GM12878 (cell line): ENCODE measurements around the gene TTC38. TPM values are rescaled to one million over a fixed set of nuclear protein-coding genes. Genes with fewer than 3 reads are reported as not detected.

ENCODE experiments used
- ATAC-seq: fragments of 200-7000 bp; cut with Tn5 transposase; 3 replicates; pipeline ENCODE4 v1.9.1; 2020; ENCODE audit warnings: mild to moderate bottlenecking, moderate library complexity
- BruUV-seq: library from RNA; stranded (reverse); fragments of 400-500 nt; replicated peaks from 2 replicates; lab custom pipeline; 2021; lab: Mats Ljungman, UMichigan
- CTCF ChIA-PET: fragments of 300-600 bp; sonication (Branson Sonifier 250); formaldehyde crosslinking; extraction: SDS; loops from one replicate; lab custom pipeline; 2021; ENCODE audit warnings: inconsistent platforms; lab: Yijun Ruan, JAX
- POLR2A ChIA-PET: fragments of 350-600 bp; formaldehyde crosslinking; extraction: SDS; loops from one replicate; lab custom pipeline; 2021; ENCODE audit warnings: inconsistent platforms; lab: Charles Lee
- RAD21 ChIA-PET: fragments of 300-600 bp; sonication (Branson Sonifier 250); formaldehyde crosslinking; loops from one replicate; lab custom pipeline; 2023; ENCODE audit warnings: antibody characterized with exemption; ENCODE audit not compliant: unreplicated experiment; lab: Charles Lee
- SMC1A ChIA-PET: fragments of 300-600 bp; sonication (Branson Sonifier 250); formaldehyde crosslinking; loops from one replicate; lab custom pipeline; 2023; ENCODE audit not compliant: unreplicated experiment, uncharacterized antibody; lab: Charles Lee
- DNase-seq: peaks from one replicate; pipeline ENCODE4 v3.0.0-alpha.2; 2011; ENCODE audit warnings: low read depth, low spot score
- FAIRE-seq: peaks from 3 replicates; lab custom pipeline; 2011; peaks lifted over from hg19 to GRCh38; lab: Jason Lieb, UNC
- H2AFZ ChIP-seq: 2 replicates; pipeline ENCODE4 v1.6.0; 2011; ENCODE audit warnings: low read depth, low read length, control low read depth; ENCODE audit not compliant: control insufficient read depth
- H3K27ac ChIP-seq: 2 replicates; pipeline ENCODE4 v1.5.1; 2011; ENCODE audit warnings: control low read depth; ENCODE audit not compliant: control insufficient read depth, insufficient read depth
- H3K27me3 ChIP-seq, 2 experiments: replicated peaks in 1 of 2; 2 replicates each; pipeline versions ENCODE4 v1.6.0 to v1.6.1; 2011; ENCODE audit warnings: low read length in 1 of 2; ENCODE audit not compliant: control insufficient read depth in 2 of 2, insufficient read depth in 2 of 2
- H3K36me3 ChIP-seq, 2 experiments: 2 replicates each; pipeline ENCODE4 v1.5.1; 2011; ENCODE audit warnings: low read length in 1 of 2; ENCODE audit not compliant: control insufficient read depth in 2 of 2, insufficient read depth in 2 of 2
- H3K4me1 ChIP-seq: 2 replicates; pipeline ENCODE4 v1.6.1; 2011; ENCODE audit warnings: mild to moderate bottlenecking, low read length, moderate library complexity, mixed read lengths; ENCODE audit not compliant: control insufficient read depth, insufficient read depth
- H3K4me2 ChIP-seq: 2 replicates; pipeline ENCODE4 v1.6.0; 2011; ENCODE audit warnings: control low read depth; ENCODE audit not compliant: control insufficient read depth, insufficient read depth
- H3K4me3 ChIP-seq: fragments of 200-600 bp; sonication (generic); 2 replicates; pipeline ENCODE4 v1.5.1; 2016
- H3K79me2 ChIP-seq: 2 replicates; pipeline ENCODE4 v1.6.0; 2011; ENCODE audit warnings: low read length; ENCODE audit not compliant: control insufficient read depth, insufficient read depth
- H3K9ac ChIP-seq: 2 replicates; pipeline ENCODE4 v1.8.0; 2011; ENCODE audit warnings: low read length, control low read depth, mixed read lengths; ENCODE audit not compliant: control insufficient read depth, insufficient read depth
- H3K9me3 ChIP-seq: replicated peaks from 3 replicates; pipeline ENCODE4 v1.5.1; 2011; ENCODE audit warnings: mild to moderate bottlenecking, low read length; ENCODE audit not compliant: control insufficient read depth, insufficient read depth
- H4K20me1 ChIP-seq: 2 replicates; pipeline ENCODE4 v1.6.0; 2011; ENCODE audit not compliant: control insufficient read depth, insufficient read depth
- ATF7 ChIP-seq: fragments of 450-650 bp; IDR thresholded peaks from 2 replicates; pipeline ENCODE4 v1.6.1; 2016; ENCODE audit warnings: low read depth, mild to moderate bottlenecking
- CHD4 ChIP-seq: fragments of 200-600 bp; sonication (generic); IDR thresholded peaks from 2 replicates; pipeline ENCODE4 v1.6.1; 2016; ENCODE audit warnings: mild to moderate bottlenecking
- EGR1 ChIP-seq, 2 experiments: IDR thresholded peaks; 1 replicate in 1 of 2; 2 replicates in 1 of 2; pipeline ENCODE4 v1.6.1; 2011 to 2012; ENCODE audit warnings: low read depth in 2 of 2, low read length in 2 of 2, borderline replicate concordance in 1 of 2, mild to moderate bottlenecking in 1 of 2, moderate library complexity in 1 of 2
- FOXK2 ChIP-seq: fragments of 450-650 bp; IDR thresholded peaks from 2 replicates; pipeline ENCODE4 v1.6.1; 2017; ENCODE audit warnings: mild to moderate bottlenecking, moderate library complexity
- GATAD2B ChIP-seq: fragments of 450-650 bp; conservative IDR thresholded peaks from 2 replicates; pipeline ENCODE4 v1.6.1; 2017; ENCODE audit warnings: low read depth, mild to moderate bottlenecking, moderate library complexity
- KDM1A ChIP-seq: fragments of 200-600 bp; sonication (generic); IDR thresholded peaks from 2 replicates; pipeline ENCODE4 v1.6.1; 2016; ENCODE audit warnings: borderline replicate concordance
- MXI1 ChIP-seq: fragments of 150-350 bp; IDR thresholded peaks from 2 replicates; pipeline ENCODE4 v1.6.1; 2011; ENCODE audit warnings: low read depth, mild to moderate bottlenecking, inconsistent platforms, low read length, improper control_type of control experiment
- ZNF274 ChIP-seq: IDR thresholded peaks from one replicate; pipeline ENCODE4 v1.8.0; 2011; ENCODE audit not compliant: insufficient read length, insufficient read depth
- ZNF622 ChIP-seq: fragments of 450-650 bp; IDR thresholded peaks from 2 replicates; pipeline ENCODE4 v1.6.1; 2017; ENCODE audit warnings: mild to moderate bottlenecking, inconsistent platforms
- WGBS: methylation state at CpG from one replicate; pipeline ENCODE4 v1.1.6; 2016; ENCODE audit warnings: low lambda C conversion rate; ENCODE audit not compliant: insufficient replicate concordance, insufficient coverage; ENCODE audit errors: missing lambda C conversion rate; 5-methylcytosine and 5-hydroxymethylcytosine counted together
- in situ Hi-C: fragments of 300-500 bp; cut with MboI; formaldehyde crosslinking; loops from 9 replicates; pipeline ENCODE4 v1.14.3; 2018; ENCODE audit warnings: mixed read lengths
- intact Hi-C: fragments of 100-400 bp; cut with micrococcal nuclease; formaldehyde crosslinking; loops from one replicate; pipeline ENCODE4 v1.14.2; 2022; ENCODE audit not compliant: unreplicated experiment
- polyA plus RNA-seq, 11 experiments: library from polyadenylated mRNA; depleted of rRNA in 4 of 11; unstranded in 6 of 11; stranded (reverse) in 5 of 11; fragments of >200 nt; fragmentation: Nextera tagmentation in 4 of 11; fragmentation: Illumina TruSeq in 1 of 11; extraction: Ambion mirVana in 4 of 11; extraction: Trizol in 1 of 11; gene quantifications; 1 replicate in 1 of 11; 2 replicates in 10 of 11; pipeline versions ENCODE4 v1.2.1 to v1.2.3, GENCODE V29; 2011 to 2016; ENCODE audit warnings: inconsistent platforms in 2 of 11, missing spikeins in 2 of 11, low read depth in 1 of 11
- total RNA-seq, 4 experiments: library from RNA; depleted of rRNA in 3 of 4; stranded (reverse); fragments of >200 nt in 3 of 4; fragmentation: Illumina TruSeq in 1 of 4; extraction: Trizol in 1 of 4; gene quantifications; 2 replicates each; pipeline versions ENCODE4 v1.2.1 to v1.2.3, GENCODE V29; 2013 to 2021

The TTC38 gene
- total and polyA plus RNA-seq, 10 of the 15 experiments (the other 5 are each of a cell fraction or from before 2014, with no cell fraction given), result 0.58 to 39.9 (median 13.0) TPM

- Histone ChIP-seq H3K9ac (no peak overlapping the region), H3K4me1 (no peaks in the 10 kb centered on the region), H3K9me3 (no peaks in the 10 kb centered on the region), H4K20me1 (no peaks in the 10 kb centered on the region), H2AFZ (no peak overlapping the region), H3K27ac (no peak overlapping the region), H3K27me3 (no peaks in the 10 kb centered on the region), H3K4me2 (no peak overlapping the region), H3K36me3 (peaks cover 22 to 44% of the 10 kb centered on the region in 2 experiments), H3K4me3 (no peak overlapping the region), H3K79me2 (no peaks in the 10 kb centered on the region)
- POLR2A ChIA-PET, result no interaction called here
- no peak for FAIRE-seq
- no peak for DNase-seq
- intact Hi-C loops, result no loop called here
- ATAC-seq, result no peak
- RAD21 ChIA-PET, result no interaction called here
- in situ Hi-C loops, result no loop called here
- CTCF ChIA-PET, result interaction anchor here (1.1 to 1.5 kb wide), 2 partner anchors 12 to 13 kb away, joined by 3 to 4 read pairs; no protein-coding TSS in a partner anchor
- no peak for TF ChIP-seq CHD4
- no peak for TF ChIP-seq EGR1 (IDR thresholded peaks at IDR 0.05; ENCODE audit: borderline replicate concordance in 1 of 2, low read depth in 2 of 2, low read length in 2 of 2)
- no peak for TF ChIP-seq MXI1
- TF ChIP-seq ZNF274, result no peak
- 98% methylated on average over 13 of the region's 13 CpGs for WGBS
- SMC1A ChIA-PET, result no interaction called here
- no TSS peak for BruUV-seq
Observed at GRCh38 chr22:46327691-46328465, 60.1 kb downstream of the TTC38 start.

DNA sequence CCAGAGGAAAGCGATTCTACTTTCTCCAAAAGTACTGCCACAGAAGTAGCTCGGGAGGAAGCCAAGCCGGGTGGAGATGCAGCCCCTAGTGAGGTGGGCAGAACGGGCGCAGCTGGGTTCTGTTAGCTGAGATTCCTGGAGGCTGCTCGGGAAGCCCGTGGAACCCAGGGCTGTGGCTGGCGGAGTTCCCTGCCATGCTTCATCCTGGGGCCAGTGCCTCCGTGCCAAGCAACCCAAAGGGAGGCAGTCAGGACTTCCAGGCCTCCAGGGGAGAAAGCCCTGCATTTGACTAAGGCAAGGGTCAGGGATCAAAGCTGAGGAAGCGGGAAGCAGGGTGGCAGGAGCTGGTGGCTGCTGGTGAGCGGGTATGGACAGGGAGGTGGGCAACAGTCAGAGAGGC, 61.0 kb downstream of the TTC38 start:
- Histone ChIP-seq H3K27ac (no peak overlapping the region), H3K9ac (no peak overlapping the region), H3K27me3 (no peaks in the 10 kb centered on the region), H3K79me2 (no peaks in the 10 kb centered on the region), H3K36me3 (peaks cover 26 to 40% of the 10 kb centered on the region in 2 experiments), H3K9me3 (no peaks in the 10 kb centered on the region), H3K4me1 (no peaks in the 10 kb centered on the region), H2AFZ (no peak overlapping the region), H4K20me1 (no peaks in the 10 kb centered on the region), H3K4me2 (no peak overlapping the region), H3K4me3 (no peak overlapping the region)
- intact Hi-C loops, result no loop called here
- RAD21 ChIA-PET, result no interaction called here
- no peak for ATAC-seq
- WGBS, result 100% methylated on average over 11 of the region's 11 CpGs
- POLR2A ChIA-PET, result no interaction called here
- CTCF ChIA-PET, result no interaction called here
- no TSS peak for BruUV-seq
- in situ Hi-C loops, result no loop called here
- SMC1A ChIA-PET, result no interaction called here
- no peak for TF ChIP-seq GATAD2B
- no peak for TF ChIP-seq FOXK2
- no peak for TF ChIP-seq ATF7
- TF ChIP-seq ZNF622, result no peak
- TF ChIP-seq KDM1A, result no peak
- DNase-seq, result no peak
- FAIRE-seq, result no peak
